Gastrocnemius medialis (tissue), 4 donors: ENCODE data around the gene PAQR3. TPM values are rescaled to one million over a fixed set of nuclear protein-coding genes. Genes with fewer than 3 reads are reported as not detected.
"Not testable (repeated sequence)": the region's sequence is repeated elsewhere in the genome, so short reads cannot be mapped to it uniquely, and the experiment has no call there.

ENCODE experiments used
- ATAC-seq, 2 donors: fragments of 150-250 bp; one replicate each; pipeline ENCODE4 v1.9.1; 2016
- DNase-seq, 2 donors: peaks; one replicate each; pipeline ENCODE4 v3.0.0-alpha.2; 2019
- H3K27ac ChIP-seq, 4 donors: fragments of 200-600 bp; sonication (generic); 1 replicate in 1 of 4; 2 replicates in 3 of 4; pipeline ENCODE4 v1.5.1; 2016 to 2018; ENCODE audit warnings: mild to moderate bottlenecking in 2 of 4, moderate library complexity in 1 of 4
- H3K27me3 ChIP-seq, 3 donors: fragments of 200-600 bp; sonication (generic) in 2 of 3; 1 replicate in 1 of 3; 2 replicates in 2 of 3; pipeline versions ENCODE4 v1.5.1 to v1.6.0; 2016 to 2019; ENCODE audit warnings: mild to moderate bottlenecking in 1 of 3, moderate library complexity in 1 of 3
- H3K36me3 ChIP-seq, 2 donors: fragments of 200-600 bp; sonication (generic) in 1 of 2; one replicate each; pipeline ENCODE4 v1.5.1; 2017 to 2018
- H3K4me1 ChIP-seq, 2 donors: fragments of 200-600 bp; sonication (generic) in 1 of 2; one replicate each; pipeline ENCODE4 v1.5.1; 2016 to 2017; ENCODE audit warnings: mild to moderate bottlenecking in 2 of 2
- H3K4me3 ChIP-seq, 4 donors: fragments of 200-600 bp; sonication (generic) in 3 of 4; 1 replicate in 1 of 4; 2 replicates in 3 of 4; pipeline ENCODE4 v1.5.1; 2016 to 2019; ENCODE audit warnings: mild to moderate bottlenecking in 2 of 4
- H3K9me3 ChIP-seq, 3 donors: fragments of 200-600 bp; sonication (generic) in 2 of 3; 1 replicate in 1 of 3; 2 replicates in 2 of 3; pipeline ENCODE4 v1.5.1; 2016 to 2019
- CTCF ChIP-seq, 5 experiments: fragments of 450-650 bp in 3 of 5; fragments of 200-600 bp in 2 of 5; sonication (generic) in 2 of 5; IDR thresholded peaks in 4 of 5; conservative IDR thresholded peaks in 1 of 5; 1 replicate in 4 of 5; 2 replicates in 1 of 5; pipeline ENCODE4 v1.5.1; 2016 to 2019; ENCODE audit warnings: antibody characterized with exemption in 5 of 5, mild to moderate bottlenecking in 3 of 5, moderate library complexity in 3 of 5
- POLR2A ChIP-seq, 2 donors: fragments of 450-650 bp; IDR thresholded peaks; one replicate each; pipeline ENCODE4 v1.6.1; 2017; ENCODE audit warnings: antibody characterized with exemption in 2 of 2, mild to moderate bottlenecking in 2 of 2, moderate library complexity in 2 of 2
- in situ Hi-C, 4 donors: fragments of 200-750 bp; cut with MboI; loops; one replicate each; pipeline versions ENCODE4 v1.15.0 to v1.8.0; 2017; ENCODE audit warnings: low sequenced_read_pairs in 4 of 4
- intact Hi-C: fragments of 100-400 bp; cut with DNase I; formaldehyde crosslinking; loops from one replicate; pipeline ENCODE4 v1.15.1; 2023; ENCODE audit warnings: low total_unique reads
- total RNA-seq, 4 donors: library from RNA; depleted of rRNA; stranded (reverse); fragments of >200 nt; gene quantifications; one replicate each; pipeline versions ENCODE4 v1.1.0 to v1.2.3, GENCODE V29; 2016

Gene PAQR3
- total RNA-seq, 4 donors from 2014 or later = 4.2 to 12.4 (median 10.6) TPM

GRCh38 chr4:78922207-78922606 lies 17.0 kb downstream of the PAQR3 start:
- Histone ChIP-seq H3K9me3 (no peaks in the 10 kb centered on the region), H3K36me3 (peaks cover 0 to 19% of the 10 kb centered on the region in 2 donors), H3K27me3 (no peaks in the 10 kb centered on the region), H3K4me3 (no peak overlapping the region), H3K4me1 (no peaks in the 10 kb centered on the region), H3K27ac (no peak overlapping the region)
- intact Hi-C loops = no loop called here
- DNase-seq = no peak
- ATAC-seq = no peak
- in situ Hi-C loops = no loop called here
- TF ChIP-seq CTCF (IDR thresholded peaks at IDR 0.05 in 4 of 5, conservative IDR thresholded peaks at IDR 0.05 in 1 of 5) (no peak), POLR2A (IDR thresholded peaks at IDR 0.05) (no peak)

GRCh38 chr4:78910612-78911011 lies 28.6 kb downstream of the PAQR3 start:
- no peak for TF ChIP-seq POLR2A (IDR thresholded peaks at IDR 0.05)
- TF ChIP-seq CTCF (IDR thresholded peaks at IDR 0.05 in 4 of 5, conservative IDR thresholded peaks at IDR 0.05 in 1 of 5) = no peak
- Histone ChIP-seq H3K9me3 (no peaks in the 10 kb centered on the region), H3K4me1 (peaks cover 0 to 5% of the 10 kb centered on the region in 2 donors), H3K36me3 (peaks cover 0 to 16% of the 10 kb centered on the region in 2 donors), H3K4me3 (no peak overlapping the region), H3K27ac (no peak overlapping the region), H3K27me3 (no peaks in the 10 kb centered on the region)
- no peak for DNase-seq
- intact Hi-C loops = no loop called here
- no peak for ATAC-seq
- in situ Hi-C loops = no loop called here

GRCh38 chr4:78908974-78909373 lies 30.3 kb downstream of the PAQR3 start:
- ATAC-seq, in situ Hi-C loops, H3K9me3 ChIP-seq, H3K27ac ChIP-seq, intact Hi-C loops, H3K4me1 ChIP-seq, H3K4me3 ChIP-seq, H3K27me3 ChIP-seq: not testable (repeated sequence)
- H3K36me3 ChIP-seq = peaks cover 0 to 16% of the 10 kb centered on the region in 2 donors
- peak in 1 of 2 donors; percentile 13 for DNase-seq

GRCh38 chr4:78907638-78908037 lies 31.6 kb downstream of the PAQR3 start:
- TF ChIP-seq POLR2A (IDR thresholded peaks at IDR 0.05) (no peak), CTCF (IDR thresholded peaks at IDR 0.05 in 4 of 5, conservative IDR thresholded peaks at IDR 0.05 in 1 of 5) (no peak)
- Histone ChIP-seq H3K27me3 (no peaks in the 10 kb centered on the region), H3K27ac (no peak overlapping the region), H3K4me3 (no peak overlapping the region), H3K36me3 (peaks cover 0 to 16% of the 10 kb centered on the region in 2 donors), H3K4me1 (peaks cover 0 to 5% of the 10 kb centered on the region in 2 donors), H3K9me3 (no peaks in the 10 kb centered on the region)
- no peak for DNase-seq
- ATAC-seq = no peak
- in situ Hi-C loops = no loop called here
- intact Hi-C loops = no loop called here

- Histone ChIP-seq H3K36me3 (no peaks in the 10 kb centered on the region), H3K9me3 (no peaks in the 10 kb centered on the region), H3K4me3 (no peak overlapping the region), H3K4me1 (peaks cover 0 to 5% of the 10 kb centered on the region in 2 donors), H3K27ac (no peak overlapping the region), H3K27me3 (no peaks in the 10 kb centered on the region)
- in situ Hi-C loops (no loop called here), intact Hi-C loops (no loop called here)
- TF ChIP-seq POLR2A (IDR thresholded peaks at IDR 0.05) = no peak
- no peak for TF ChIP-seq CTCF (IDR thresholded peaks at IDR 0.05 in 4 of 5, conservative IDR thresholded peaks at IDR 0.05 in 1 of 5)
- ATAC-seq (no peak), DNase-seq (no peak)
These were observed 35.1 kb downstream of the PAQR3 start for GRCh38 chr4:78904143-78904542.
